AG08395 (cell line): ENCODE measurements around the gene HMGXB3.

Experiments
- DNase-seq: peaks from one replicate; pipeline ENCODE4 v3.0.0; 2012; ENCODE audit warnings: mixed read lengths, low spot score

HMGXB3 gene, protein sequence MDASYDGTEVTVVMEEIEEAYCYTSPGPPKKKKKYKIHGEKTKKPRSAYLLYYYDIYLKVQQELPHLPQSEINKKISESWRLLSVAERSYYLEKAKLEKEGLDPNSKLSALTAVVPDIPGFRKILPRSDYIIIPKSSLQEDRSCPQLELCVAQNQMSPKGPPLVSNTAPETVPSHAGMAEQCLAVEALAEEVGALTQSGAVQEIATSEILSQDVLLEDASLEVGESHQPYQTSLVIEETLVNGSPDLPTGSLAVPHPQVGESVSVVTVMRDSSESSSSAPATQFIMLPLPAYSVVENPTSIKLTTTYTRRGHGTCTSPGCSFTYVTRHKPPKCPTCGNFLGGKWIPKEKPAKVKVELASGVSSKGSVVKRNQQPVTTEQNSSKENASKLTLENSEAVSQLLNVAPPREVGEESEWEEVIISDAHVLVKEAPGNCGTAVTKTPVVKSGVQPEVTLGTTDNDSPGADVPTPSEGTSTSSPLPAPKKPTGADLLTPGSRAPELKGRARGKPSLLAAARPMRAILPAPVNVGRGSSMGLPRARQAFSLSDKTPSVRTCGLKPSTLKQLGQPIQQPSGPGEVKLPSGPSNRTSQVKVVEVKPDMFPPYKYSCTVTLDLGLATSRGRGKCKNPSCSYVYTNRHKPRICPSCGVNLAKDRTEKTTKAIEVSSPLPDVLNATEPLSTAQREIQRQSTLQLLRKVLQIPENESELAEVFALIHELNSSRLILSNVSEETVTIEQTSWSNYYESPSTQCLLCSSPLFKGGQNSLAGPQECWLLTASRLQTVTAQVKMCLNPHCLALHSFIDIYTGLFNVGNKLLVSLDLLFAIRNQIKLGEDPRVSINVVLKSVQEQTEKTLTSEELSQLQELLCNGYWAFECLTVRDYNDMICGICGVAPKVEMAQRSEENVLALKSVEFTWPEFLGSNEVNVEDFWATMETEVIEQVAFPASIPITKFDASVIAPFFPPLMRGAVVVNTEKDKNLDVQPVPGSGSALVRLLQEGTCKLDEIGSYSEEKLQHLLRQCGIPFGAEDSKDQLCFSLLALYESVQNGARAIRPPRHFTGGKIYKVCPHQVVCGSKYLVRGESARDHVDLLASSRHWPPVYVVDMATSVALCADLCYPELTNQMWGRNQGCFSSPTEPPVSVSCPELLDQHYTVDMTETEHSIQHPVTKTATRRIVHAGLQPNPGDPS (N-terminal part only)

DNA sequence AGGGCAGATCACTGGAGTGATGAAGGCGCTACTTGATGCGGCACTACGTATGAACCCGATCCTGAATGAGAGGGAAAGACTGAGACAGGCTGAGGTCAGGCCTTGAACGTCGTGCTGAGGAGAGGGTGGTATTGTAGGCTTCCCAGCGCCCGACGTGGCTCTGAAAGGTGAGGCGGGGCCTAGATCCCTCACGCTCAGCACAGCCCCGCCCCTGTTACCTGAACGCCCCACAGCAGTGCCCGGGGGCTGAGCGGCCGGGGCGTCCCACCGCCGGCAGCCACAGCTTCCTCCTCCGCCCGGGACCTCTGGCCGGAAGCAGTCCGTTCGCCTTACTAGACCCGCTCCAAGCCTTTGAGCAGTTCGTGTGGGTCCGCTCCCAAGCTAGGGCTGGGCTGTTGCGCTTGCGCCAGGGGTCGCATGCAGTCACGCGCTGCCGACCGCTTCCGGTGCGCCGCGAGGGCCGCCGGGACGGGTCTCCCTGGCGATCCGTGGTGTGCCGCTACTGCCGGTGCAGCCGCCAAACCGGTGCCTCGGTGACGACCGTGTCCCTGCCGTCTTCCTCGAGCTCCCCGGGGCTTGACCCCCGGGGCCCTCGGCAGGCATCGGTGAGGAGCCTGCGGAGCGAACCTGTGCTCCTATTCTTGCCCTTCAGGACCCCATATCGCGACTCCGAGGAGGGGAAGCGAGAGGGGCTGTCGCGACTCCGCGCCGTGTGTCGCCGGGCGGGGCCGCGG lies at the start of gene HMGXB3, which contains the start of gene TIGD6:
TSS of gene HMGXB3 (plus strand) at position 484 of the 734 bp plus-strand sequence. CDS start 4,114 bp downstream, outside the sequence.
TSS of gene TIGD6 (minus strand) at position 399 of the 734 bp plus-strand sequence. CDS start 4,306 bp downstream, outside the sequence.
- peak; percentile 96 for DNase-seq

DNA sequence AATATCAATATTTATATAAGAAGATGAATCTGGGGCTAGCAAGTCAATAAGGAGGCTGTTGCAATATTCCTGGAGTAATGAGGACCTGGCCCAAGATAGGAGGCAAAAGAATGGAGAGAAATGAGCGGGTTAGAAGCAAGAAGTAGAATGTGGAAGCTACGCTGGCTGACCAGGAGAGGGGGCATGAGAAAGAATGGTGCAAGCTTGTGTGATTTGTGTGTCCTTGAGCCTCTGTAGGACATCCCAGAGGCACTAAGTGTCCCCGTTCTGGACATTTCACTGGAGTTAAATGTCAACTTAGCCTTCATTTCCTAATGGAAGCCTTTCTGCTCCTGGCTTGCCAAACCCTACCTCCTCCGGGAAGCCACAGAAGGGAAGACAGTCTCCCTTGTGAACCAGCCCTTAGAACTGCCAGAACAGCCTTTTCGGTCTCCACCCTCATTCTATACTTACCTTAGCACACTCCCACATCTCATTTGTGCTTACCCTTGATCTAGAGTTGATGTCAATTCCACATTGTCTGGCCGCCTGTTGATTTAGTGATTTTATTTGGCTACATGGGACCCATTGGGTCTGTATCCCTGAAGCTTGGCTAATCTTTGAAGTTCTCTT lies 49.3 kb upstream of the HMGXB3 start:
- no peak for DNase-seq

DNA sequence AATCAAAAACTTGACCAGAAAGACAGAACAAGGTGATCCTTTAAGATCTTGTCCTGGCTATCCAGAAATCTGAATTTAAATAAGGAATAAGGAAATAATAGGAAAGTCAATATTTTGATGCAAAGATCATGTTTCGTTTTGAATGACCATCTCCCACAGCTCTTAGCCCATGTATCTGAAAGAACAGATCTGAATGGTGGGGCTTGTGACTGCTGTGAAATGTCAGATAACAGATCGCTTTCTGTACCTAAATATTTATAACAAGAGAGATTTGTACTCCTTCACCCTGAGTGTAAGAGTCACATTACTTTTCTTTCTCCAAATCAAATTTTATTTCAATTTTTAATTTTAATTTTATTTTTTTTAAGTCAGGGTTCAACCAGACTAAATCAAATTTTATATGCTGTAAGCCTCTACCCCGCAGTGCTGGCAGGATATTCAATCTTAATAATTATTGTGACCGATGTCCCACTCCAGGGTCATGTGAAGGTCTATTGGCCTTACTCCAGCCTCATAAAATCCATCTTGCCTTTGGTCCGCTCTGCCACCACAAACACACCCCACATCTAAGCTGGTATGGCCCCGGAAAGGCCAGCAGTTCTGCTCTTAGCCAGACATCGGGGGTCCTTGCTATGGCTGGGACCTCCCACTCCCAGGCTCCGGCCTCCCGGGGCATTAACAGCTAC lies 47.0 kb upstream of the HMGXB3 start:
- no peak for DNase-seq

DNA sequence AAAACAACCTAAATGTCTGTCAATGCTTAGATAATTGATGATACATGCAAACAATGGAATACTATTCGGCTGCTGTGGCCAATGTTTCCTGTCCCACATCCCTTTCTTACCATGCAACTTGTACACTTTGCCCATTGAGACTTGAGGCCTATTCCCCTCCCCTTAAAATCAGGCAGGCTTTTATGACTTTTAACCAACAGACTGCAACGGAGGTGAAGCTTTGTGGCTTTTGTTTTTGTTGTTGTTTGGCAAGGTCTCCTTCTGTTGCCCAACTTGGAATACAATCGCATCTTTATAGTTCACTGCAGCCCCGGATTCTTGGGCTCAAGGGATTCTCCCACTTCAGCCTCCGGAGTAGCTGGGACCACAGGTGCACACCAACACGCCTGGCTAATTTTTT lies 45.7 kb upstream of the HMGXB3 start:
- DNase-seq = no peak

DNA sequence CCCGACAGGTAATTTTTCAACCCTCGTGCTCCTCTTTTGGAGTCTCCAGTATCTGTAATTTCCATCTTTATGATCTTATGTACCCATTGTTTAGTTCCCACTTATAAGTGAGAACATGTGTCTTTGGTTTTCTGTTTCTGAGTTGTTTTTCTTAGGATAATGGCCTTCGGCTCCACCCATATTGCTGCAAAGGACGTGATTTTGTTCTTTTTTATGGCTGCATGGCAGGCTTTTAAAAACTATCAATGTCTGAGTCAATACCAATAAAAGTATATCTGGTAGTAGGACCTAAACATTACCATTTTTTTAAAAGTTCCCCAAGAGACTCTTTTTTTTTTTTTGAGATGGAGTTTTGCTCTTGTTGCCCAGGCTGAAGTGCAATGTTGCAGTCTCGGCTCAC lies 43.9 kb upstream of the HMGXB3 start:
- DNase-seq = no peak

DNA sequence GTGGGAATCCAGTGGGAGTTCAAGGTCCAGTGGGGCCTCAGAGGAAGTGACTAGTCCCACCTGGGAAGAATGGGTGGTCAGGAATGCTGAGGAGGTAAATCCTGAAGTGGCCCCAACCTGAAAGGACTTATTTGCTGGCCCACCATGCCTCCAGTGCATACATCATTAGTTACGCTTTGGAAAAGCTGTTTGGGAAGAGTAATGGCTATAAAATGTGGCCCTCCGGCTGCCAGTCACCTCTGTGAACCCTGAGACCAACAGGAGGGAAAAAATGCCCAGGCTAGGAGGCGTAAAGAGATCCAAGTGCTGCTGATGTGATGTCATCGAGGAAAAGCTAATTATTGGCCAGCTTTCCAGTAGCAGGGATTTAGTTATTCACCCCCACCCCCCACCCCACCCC lies 42.7 kb upstream of the HMGXB3 start:
- DNase-seq = no peak

DNA sequence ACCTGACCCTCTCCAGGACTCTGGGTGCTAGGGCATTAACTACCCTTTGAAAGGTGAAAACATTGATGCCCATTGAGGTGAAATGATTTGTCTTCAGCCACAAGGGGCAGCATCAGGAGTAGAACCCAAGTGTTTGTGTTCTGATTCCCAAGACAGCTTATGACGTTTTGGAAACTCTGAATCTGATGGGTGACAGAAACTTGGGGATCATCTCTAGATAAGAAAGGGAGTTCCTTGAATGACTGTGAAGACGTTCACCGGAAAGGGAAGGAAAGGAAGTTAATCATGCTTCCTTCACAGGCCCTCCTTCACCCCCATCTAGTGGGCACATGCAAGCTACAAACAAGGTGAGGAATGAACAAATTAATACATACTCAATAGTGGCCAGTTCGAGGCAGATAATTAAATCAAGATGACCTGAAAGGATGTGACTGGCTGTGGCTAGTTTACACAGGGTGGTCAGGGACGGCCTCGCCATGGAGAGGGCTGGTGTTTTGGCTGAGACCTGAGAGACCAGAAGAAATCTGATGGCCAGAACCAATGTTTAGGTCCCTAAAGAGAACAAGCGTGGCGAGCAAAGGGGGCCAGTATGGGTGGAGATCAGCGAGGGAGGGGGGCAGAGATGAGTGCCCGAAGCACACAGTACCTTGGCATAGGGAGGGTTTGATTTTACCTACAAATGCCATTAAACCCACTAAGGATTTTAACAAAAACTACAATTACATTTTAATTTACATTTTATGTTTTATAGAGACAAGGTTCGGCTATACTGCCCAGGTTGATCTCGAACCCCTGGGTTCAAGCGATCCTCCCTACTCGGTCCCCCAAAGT lies 40.9 kb upstream of the HMGXB3 start:
- DNase-seq = peak; percentile 67

DNA sequence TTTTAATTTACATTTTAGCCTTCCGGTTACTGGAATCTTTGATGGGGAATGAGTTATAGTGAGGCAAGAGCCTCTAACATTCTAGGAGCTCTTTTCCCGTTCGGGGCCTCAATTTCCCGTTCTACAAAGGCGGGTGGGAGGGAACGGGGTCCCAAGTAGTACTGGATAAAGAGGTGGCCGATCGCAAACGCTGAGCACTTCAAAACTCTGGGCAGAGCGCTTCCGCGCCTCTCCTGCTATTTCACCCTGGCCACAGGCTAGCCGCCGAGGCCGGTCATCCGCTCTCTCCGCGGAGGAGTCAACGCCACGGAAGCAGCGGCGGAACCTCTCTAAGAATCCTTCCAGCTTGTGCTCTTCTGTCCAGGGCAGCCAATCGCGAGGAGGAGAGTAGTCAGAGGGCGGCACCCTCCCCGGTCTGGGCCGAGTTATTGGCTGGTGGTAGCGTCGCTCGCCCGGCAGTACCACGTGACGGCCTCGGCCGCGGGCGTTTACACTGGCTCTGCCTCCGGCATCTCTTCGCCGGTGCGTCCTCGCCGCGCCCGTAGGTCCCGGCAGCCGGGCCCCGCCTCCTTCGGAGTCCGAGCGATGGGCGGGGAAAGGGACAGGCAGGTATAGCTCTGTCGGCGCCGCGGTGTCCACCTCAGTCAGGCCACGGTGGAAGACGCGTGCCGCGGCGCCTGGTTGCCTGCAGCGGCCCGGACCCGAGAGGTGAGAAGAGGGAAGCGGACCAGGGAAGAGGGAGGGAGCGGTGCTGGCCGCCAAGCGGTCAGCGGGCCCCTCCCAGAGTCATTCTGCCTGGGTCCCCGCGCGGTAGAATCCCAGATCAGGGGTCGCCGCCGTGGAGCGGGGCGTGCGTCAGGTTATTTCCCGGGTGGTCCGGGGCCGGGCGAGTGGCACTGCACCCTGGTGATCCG lies 40.0 kb upstream of the HMGXB3 start, which contains the start of gene SLC26A2:
TSS of gene SLC26A2 (plus strand) at position 487 of the 914 bp plus-strand sequence. CDS start 16,895 bp downstream, outside the sequence.
- peak; percentile 99 for DNase-seq

DNA sequence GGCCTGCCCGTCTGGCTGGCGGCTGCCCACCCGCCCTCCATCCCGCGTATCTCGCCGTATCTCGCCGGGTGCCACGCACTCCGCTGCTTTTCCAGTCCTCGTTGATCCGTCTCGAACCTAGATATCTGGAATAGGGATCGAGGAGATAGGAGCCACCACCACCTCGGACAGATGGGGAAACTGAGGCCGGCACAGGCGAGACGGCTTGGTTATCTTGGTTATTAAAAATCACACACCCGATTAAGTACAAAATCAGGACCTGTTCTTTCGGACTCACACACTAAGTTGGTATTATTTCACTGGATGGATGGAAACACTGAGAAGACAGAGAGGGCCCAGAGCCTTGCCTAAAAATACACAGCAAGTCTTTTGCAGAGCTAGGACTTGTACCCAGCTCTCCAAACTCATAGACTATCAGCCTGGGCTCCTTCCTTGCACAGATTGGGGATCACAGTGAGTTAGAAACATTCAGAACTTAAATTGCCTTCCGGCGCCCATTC lies 39.3 kb upstream of the HMGXB3 start:
- DNase-seq = no peak

DNA sequence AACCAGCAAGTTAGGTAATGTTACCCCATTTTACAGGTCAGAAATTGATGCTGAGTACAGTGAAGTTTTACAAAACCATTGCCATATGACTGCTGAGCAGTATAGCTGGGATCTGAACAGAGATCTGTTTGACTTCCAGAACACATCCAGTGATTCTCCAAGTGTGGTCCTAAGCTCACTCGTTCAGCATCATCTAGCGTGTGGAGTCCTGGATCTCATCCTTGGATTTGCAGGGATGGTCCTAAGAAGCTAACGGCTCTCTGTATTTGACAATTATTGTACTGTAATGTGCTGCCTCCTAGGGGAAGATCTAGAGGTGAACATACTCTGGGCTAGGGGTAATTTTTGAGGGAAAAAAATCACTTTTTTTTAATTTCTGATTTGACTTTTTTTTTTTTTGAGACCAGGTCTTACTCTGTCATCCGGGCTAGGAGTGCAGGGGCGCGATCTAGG lies 38.6 kb upstream of the HMGXB3 start:
- DNase-seq = peak; percentile 71

DNA sequence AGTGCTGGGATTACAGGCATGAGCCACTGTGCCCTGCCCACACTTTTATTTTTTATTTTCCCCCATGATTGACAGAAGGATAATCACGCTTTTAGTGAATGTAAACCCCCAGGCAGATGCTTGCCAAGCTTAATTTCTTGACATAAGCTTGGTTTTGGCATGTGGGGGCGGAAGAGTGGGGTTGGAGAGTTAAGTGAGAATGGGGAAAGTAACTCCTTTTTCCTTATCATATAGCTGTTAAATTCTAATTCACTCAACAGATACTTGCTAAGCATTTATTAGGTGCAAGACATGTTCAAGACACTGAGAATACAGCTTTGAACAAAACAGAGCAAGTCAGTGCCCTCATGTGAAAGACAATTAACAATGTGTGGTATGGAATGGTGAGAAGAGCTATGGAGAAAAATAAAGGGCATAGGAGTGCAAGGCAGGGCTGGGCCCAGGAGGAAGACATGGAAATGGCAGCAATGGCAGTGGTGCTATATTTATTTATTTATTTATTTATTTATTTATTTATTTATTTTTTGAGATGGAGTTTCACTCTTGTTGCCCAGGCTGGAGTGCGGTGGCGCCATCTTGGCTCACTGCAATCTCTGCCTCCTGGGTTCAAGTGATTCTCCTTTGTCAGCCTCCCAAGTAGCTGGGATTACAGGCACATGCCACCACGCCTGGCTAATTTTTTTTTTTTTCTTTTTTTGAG lies 37.8 kb upstream of the HMGXB3 start:
- DNase-seq = no peak

DNA sequence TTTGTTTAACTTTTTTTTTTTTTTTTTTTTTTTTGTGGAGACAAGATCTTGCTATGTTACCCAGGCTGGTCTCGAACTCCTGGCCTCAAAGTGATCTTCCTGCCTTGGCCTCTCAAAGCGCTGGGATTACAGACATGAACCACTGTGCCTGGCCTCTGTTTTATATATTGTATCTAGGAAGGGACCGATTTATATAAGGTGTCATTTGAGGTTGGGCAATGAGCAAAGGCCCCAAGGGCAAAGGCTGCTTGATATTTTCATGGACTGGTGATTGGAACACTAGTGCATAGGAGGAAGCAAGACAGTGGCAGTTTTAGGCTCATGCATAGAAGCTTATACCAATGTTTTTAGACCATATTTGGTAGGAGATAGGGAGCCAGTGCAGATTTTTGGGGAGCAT lies 36.8 kb upstream of the HMGXB3 start:
- DNase-seq = no peak

DNA sequence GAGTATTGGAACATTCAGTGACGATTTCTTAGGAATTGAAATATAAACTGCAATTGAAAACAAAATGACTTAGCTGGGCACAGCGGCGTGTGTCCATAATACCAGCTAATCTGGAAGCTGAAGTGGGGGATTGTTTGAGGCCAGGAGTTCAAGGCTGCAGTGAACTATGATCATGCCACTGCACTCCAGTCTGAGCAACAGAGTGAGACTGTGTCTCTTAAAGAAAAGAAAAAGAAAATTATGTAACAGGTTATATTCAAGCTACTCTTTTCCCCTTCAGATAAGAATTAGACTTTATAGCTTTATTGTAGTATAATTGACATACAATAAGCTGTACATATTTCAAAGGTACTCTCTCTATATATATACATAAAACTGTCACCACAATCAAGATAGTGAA lies 33.6 kb upstream of the HMGXB3 start:
- DNase-seq = no peak

DNA sequence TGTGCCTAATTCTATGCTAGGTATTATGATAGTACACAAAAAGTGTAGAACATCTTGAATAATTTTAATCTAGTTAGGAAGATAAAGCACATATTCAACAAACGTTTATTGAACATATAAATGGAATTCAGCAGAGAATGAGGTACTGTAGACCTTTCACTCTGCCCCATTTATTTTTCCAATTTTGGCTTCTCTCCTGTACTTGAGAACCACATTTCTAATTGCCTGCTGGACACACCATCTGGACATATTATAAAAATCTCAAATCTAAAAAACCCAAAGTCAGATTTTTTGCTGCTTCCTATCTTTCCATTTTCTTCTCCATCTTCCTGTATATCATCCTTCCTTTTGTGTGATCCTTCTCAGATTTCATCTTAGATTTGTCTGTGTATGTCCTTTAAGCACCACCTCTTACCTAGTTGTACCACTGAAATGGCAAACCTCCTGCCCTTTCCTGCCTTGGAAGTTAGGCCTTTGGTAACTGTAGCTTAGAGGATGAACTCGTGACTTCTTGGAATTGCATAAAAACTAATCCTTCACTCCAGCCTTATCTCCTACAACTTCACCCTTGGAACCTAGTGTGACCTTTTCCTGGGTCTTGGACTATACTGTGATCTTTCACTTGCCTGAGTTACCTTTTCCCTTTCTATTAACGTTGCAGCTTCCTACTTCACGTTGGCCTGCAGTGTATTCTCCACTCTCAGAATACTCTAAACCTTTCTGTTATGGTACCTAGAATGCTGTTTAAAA lies 31.2 kb upstream of the HMGXB3 start:
- no peak for DNase-seq

DNA sequence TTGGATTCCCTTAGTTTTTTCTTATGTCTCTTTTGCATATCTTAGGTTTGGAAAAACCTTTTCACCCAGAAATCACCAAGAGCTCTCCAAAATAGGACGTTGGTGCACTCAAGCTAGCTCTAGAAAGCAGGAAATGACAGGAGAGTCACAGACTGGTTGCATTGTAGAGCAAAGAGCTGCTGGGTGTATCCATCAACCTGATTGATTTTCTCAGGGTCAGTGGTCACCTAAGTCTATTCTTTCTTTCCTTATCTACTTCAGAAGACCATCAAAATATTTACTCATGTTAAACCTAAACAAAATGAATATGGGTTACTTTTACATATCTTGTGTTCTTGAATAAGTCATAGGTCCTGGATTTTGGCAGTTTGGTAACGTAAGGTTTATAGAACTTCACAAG lies 25.1 kb upstream of the HMGXB3 start:
- DNase-seq = no peak

DNA sequence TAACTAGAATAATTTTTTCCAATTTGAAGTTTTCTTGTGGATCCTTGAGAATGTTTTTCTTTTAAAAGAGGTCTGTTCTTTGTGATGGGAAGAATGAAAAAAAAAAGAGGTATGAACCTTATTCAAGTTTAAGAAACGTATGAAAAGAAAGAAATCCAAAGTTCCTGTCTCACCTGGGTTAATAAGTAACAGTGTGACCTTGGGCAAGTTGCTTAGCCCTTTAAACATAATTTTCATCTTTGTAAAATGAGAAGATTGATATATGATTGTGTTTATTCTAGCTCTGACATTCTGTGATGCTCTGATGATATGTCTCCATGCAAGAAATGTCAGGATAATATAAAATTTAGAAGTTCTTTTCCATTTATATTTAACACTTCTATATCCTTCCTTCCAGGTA lies 20.6 kb upstream of the HMGXB3 start:
- no peak for DNase-seq

DNA sequence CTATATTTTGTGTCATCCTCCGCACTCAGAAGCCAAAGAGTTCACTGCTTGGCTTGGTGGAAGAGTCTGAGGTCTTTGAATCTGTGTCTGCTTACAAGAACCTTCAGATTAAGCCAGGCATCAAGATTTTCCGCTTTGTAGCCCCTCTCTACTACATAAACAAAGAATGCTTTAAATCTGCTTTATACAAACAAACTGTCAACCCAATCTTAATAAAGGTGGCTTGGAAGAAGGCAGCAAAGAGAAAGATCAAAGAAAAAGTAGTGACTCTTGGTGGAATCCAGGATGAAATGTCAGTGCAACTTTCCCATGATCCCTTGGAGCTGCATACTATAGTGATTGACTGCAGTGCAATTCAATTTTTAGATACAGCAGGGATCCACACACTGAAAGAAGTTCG lies 19.3 kb upstream of the HMGXB3 start:
- no peak for DNase-seq
